ENCODE measurements around the gene HESX1.

DNA sequence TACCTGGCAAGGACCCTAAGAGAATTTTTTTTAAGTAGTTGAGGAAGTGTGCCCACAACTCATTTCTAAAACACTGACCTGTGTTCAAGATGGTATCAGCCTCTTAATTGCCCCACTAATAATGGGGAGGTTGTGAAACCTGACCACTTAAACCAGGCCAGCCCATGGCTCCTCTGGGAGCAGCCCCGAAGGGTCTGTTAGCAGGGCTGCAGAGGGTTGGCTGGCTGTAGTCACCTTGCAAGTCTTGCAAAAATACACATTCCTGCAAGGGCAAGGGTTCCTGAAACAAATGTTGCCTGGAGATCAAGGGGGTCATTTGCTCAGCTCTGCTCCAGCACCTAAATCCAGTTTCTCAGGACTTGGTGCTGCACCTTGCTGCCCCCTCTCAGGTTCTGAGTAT lies 37.9 kb downstream of the HESX1 start:
- TF ChIP-seq, protein P1, sequence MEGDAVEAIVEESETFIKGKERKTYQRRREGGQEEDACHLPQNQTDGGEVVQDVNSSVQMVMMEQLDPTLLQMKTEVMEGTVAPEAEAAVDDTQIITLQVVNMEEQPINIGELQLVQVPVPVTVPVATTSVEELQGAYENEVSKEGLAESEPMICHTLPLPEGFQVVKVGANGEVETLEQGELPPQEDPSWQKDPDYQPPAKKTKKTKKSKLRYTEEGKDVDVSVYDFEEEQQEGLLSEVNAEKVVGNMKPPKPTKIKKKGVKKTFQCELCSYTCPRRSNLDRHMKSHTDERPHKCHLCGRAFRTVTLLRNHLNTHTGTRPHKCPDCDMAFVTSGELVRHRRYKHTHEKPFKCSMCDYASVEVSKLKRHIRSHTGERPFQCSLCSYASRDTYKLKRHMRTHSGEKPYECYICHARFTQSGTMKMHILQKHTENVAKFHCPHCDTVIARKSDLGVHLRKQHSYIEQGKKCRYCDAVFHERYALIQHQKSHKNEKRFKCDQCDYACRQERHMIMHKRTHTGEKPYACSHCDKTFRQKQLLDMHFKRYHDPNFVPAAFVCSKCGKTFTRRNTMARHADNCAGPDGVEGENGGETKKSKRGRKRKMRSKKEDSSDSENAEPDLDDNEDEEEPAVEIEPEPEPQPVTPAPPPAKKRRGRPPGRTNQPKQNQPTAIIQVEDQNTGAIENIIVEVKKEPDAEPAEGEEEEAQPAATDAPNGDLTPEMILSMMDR (IDR thresholded peaks at IDR 0.05): no peak
- TF ChIP-seq EZH2 (IDR thresholded peaks at IDR 0.05) (no peak), EZH2phosphoT487 (IDR thresholded peaks at IDR 0.05) (no peak)
